Mucosa of rectum (tissue), 2 donors: ENCODE results near the gene CATSPER4.

Experiments
- H3K27ac ChIP-seq, 2 donors: one replicate each; pipeline ENCODE4 v1.7.0; 2013; ENCODE audit warnings: inconsistent platforms in 2 of 2, low read depth in 2 of 2, low read length in 2 of 2
- H3K27me3 ChIP-seq, 2 donors: one replicate each; pipeline ENCODE4 v1.7.0; 2013; ENCODE audit warnings: low read length in 2 of 2; ENCODE audit not compliant: control insufficient read depth in 2 of 2, insufficient read depth in 2 of 2
- H3K36me3 ChIP-seq, 2 donors: one replicate each; pipeline ENCODE4 v1.7.0; 2013; ENCODE audit warnings: low read length in 2 of 2; ENCODE audit not compliant: control insufficient read depth in 2 of 2, insufficient read depth in 2 of 2
- H3K4me1 ChIP-seq, 2 donors: one replicate each; pipeline ENCODE4 v1.7.0; 2013; ENCODE audit warnings: low read length in 2 of 2, mild to moderate bottlenecking in 1 of 2; ENCODE audit not compliant: control insufficient read depth in 2 of 2, insufficient read depth in 2 of 2
- H3K4me3 ChIP-seq, 2 donors: one replicate each; pipeline ENCODE4 v1.7.0; 2013; ENCODE audit warnings: low read length in 2 of 2
- H3K9ac ChIP-seq, 2 donors: one replicate each; pipeline ENCODE4 v1.7.0; 2013; ENCODE audit warnings: low read length in 2 of 2, low read depth in 1 of 2, mild to moderate bottlenecking in 1 of 2
- H3K9me3 ChIP-seq, 2 donors: one replicate each; pipeline ENCODE4 v1.7.0; 2013; ENCODE audit warnings: low read length in 2 of 2; ENCODE audit not compliant: control insufficient read depth in 2 of 2
- donor health status: healthy.
- donor health status: Normal muscosa, but diverticular disease.

Gene CATSPER4

GRCh38 chr1:26164861-26165842 lies 25.2 kb upstream of the CATSPER4 start:
- no peaks in the 10 kb centered on the region for H3K9me3 ChIP-seq
- H3K4me3 ChIP-seq = no peak overlapping the region
- H3K9ac ChIP-seq = no peak overlapping the region
- H3K4me1 ChIP-seq = peaks cover 12 to 13% of the 10 kb centered on the region in 2 donors
- peaks cover 11 to 18% of the 10 kb centered on the region in 2 donors for H3K27me3 ChIP-seq
- no peak overlapping the region for H3K27ac ChIP-seq
- H3K36me3 ChIP-seq = no peaks in the 10 kb centered on the region

DNA sequence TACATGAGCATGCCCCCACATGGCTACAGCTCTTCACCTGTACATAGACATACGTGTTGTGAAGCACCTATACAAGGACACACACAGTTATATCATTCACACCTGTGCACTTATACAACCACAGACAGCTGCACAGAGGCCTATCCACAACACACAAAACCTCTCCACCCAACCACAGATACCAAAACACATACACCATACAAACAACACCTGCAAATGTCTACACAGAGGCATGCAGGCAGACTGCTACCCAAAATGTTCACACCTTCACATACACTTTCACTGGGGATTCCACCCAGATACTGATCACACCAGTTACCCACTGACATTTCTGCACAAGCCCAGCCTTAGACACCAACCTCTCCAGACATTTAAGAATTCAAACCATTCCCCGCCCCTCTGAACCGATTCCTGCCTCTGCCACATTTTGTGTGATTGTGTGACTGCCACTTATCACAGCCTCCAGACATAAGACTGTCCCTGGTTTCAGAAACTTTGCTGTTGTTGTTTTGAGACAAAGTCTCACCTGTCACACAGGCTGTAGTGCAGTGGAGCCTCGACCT lies 23.6 kb upstream of the CATSPER4 start:
- H3K4me3 ChIP-seq = no peak overlapping the region
- H3K27me3 ChIP-seq = peaks cover 4 to 12% of the 10 kb centered on the region in 2 donors
- H3K36me3 ChIP-seq = peaks cover 0 to 5% of the 10 kb centered on the region in 2 donors
- no peaks in the 10 kb centered on the region for H3K9me3 ChIP-seq
- no peak overlapping the region for H3K27ac ChIP-seq
- H3K9ac ChIP-seq = no peak overlapping the region
- peaks cover 13 to 17% of the 10 kb centered on the region in 2 donors for H3K4me1 ChIP-seq

GRCh38 chr1:26168410-26169197 lies 21.8 kb upstream of the CATSPER4 start, which contains the start of gene C1orf232:
TSS of gene C1orf232 (minus strand) at chr1:26168963. CDS start at chr1:26168499, 464 bp downstream.
- H3K9ac ChIP-seq = peak within 1 kb of the TSS; percentile 84 to 97
- H3K27ac ChIP-seq = peak within 1 kb of the TSS; percentile 68 to 71
- H3K27me3 ChIP-seq = peaks cover 0 to 3% of the 10 kb centered on the region in 2 donors
- peaks cover 13% of the 10 kb centered on the region in 2 donors for H3K4me1 ChIP-seq
- H3K36me3 ChIP-seq = peaks cover 0 to 5% of the 10 kb centered on the region in 2 donors
- peak within 1 kb of the TSS; percentile 84 to 94 for H3K4me3 ChIP-seq
- no peaks in the 10 kb centered on the region for H3K9me3 ChIP-seq

DNA sequence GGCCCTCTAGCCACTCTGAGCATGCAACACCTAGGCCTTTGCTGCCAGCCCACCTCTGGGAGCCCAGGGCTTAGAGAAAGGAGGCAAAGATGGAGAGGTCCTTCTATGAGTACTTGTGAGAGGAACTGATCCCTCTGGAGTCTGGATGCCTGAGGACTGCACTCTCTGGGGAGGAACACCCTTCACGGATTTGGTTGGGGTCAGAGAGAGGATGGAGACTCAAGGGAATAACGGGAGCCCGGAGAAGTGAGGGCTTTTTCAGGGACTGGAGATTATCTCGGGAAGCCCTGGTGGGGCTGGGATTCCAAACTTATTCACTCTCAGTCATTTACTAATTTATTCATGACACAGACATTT lies 21.2 kb upstream of the CATSPER4 start:
- H3K9ac ChIP-seq = peak overlapping the region in 1 of 2 donors; percentile 97
- no peaks in the 10 kb centered on the region for H3K27me3 ChIP-seq
- H3K27ac ChIP-seq = no peak overlapping the region
- H3K4me1 ChIP-seq = peaks cover 10 to 11% of the 10 kb centered on the region in 2 donors
- H3K9me3 ChIP-seq = no peaks in the 10 kb centered on the region
- H3K36me3 ChIP-seq = peaks cover 0 to 5% of the 10 kb centered on the region in 2 donors
- H3K4me3 ChIP-seq = peak overlapping the region; percentile 84 to 94

DNA sequence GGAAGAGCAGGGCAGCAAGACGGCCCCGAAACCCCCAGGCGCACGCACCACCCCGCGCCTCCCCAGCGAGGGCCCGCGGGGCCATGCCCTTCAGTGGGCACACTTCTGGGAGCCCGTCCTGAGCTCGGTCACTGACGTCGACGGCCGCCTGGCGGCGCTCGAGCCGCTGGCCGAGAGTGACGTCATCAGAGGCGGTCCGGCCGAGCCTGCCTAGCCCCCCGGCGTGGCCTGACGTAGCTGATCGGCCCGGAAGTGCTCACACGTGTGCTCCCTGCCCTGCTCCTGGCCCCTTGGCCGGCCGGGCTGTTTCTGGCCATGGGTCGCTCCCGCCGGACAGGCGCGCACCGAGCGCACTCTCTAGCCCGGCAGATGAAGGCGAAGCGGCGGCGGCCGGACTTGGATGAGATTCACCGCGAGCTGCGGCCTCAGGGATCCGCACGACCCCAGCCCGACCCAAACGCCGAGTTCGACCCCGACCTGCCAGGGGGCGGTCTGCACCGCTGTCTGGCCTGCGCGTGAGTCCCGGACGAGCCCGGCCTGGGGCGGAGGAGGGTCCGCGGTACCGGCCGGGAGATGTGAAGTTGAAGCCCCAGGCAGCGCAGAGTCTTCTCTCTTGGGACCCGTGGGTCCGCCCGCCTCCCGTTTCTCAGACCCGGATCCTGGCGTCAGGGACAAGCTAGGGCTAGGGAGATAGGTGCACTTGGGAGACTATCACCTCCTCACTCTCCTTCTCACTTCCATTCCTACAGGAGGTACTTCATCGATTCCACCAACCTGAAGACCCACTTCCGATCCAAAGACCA lies 20.5 kb upstream of the CATSPER4 start, which contains the start of gene ZNF593:
Gene ZNF593, plus strand, starts transcription at position 240 of the 803 bp plus-strand sequence. Its CDS starts 76 bp downstream, at position 316.
- H3K4me3 ChIP-seq = peak within 1 kb of the TSS; percentile 84 to 94
- peak within 1 kb of the TSS; percentile 68 to 71 for H3K27ac ChIP-seq
- peaks cover 0 to 5% of the 10 kb centered on the region in 2 donors for H3K36me3 ChIP-seq
- H3K4me1 ChIP-seq = peaks cover 7 to 11% of the 10 kb centered on the region in 2 donors
- H3K9ac ChIP-seq = peak within 1 kb of the TSS; percentile 84 to 97
- H3K9me3 ChIP-seq = no peaks in the 10 kb centered on the region
- H3K27me3 ChIP-seq = no peaks in the 10 kb centered on the region

GRCh38 chr1:26170472-26170821 lies 20.0 kb upstream of the CATSPER4 start:
- Histone ChIP-seq H3K36me3 (peaks cover 0 to 5% of the 10 kb centered on the region in 2 donors), H3K27me3 (no peaks in the 10 kb centered on the region), H3K4me3 (peak overlapping the region; percentile 84 to 94), H3K4me1 (peaks cover 7 to 11% of the 10 kb centered on the region in 2 donors), H3K9me3 (no peaks in the 10 kb centered on the region), H3K9ac (peak overlapping the region; percentile 84 to 97), H3K27ac (no peak overlapping the region)

- Histone ChIP-seq H3K4me1 (peaks cover 7 to 11% of the 10 kb centered on the region in 2 donors), H3K9ac (peak within 1 kb of the TSS in 1 of 2 donors; percentile 97), H3K27ac (no peak within 1 kb of the TSS), H3K27me3 (no peaks in the 10 kb centered on the region), H3K4me3 (peak within 1 kb of the TSS in 1 of 2 donors; percentile 84), H3K36me3 (peaks cover 0 to 5% of the 10 kb centered on the region in 2 donors), H3K9me3 (no peaks in the 10 kb centered on the region)
Observed at GRCh38 chr1:26171084-26172072, 19.0 kb upstream of the CATSPER4 start, which contains the start of gene ZNF593OS. TSS of gene ZNF593OS (minus strand) at chr1:26171832. CDS start at chr1:26171661, 171 bp downstream.

DNA sequence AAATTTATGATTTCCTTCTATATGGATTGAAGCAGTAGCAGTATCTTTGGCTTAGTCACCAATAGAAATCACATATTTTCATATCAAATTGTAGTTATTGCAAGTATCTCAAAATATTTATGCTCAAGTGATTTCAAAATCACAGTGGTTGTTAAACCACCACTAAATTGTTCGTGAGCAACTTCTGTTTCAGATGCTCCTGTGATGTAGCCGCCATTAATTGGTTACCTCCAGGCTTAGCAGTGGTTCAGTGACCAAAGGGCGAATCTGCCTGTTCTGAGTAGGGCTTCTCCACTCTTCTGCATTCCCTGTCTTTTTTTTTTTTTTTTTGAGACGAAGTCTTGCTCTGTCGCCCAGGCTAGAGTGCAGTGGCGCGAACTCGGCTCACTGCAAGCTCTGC lies 15.1 kb upstream of the CATSPER4 start:
- H3K36me3 ChIP-seq = peaks cover 0 to 5% of the 10 kb centered on the region in 2 donors

More for the DNA sequence above, 15.1 kb upstream of the CATSPER4 start:
- Histone ChIP-seq H3K9me3 (no peaks in the 10 kb centered on the region), H3K27me3 (no peaks in the 10 kb centered on the region), H3K27ac (no peak overlapping the region), H3K9ac (no peak overlapping the region), H3K4me3 (no peak overlapping the region), H3K4me1 (peaks cover 14 to 19% of the 10 kb centered on the region in 2 donors)
